GM10266 (cell line): Measurements from ENCODE around the gene PDP2.

Experiments used
- DNase-seq: peaks from one replicate; pipeline ENCODE4 v3.0.0; 2012; ENCODE audit errors: extremely low spot score
- TF ChIP-seq, protein P1 (sequence below): IDR thresholded peaks from 2 replicates; pipeline ENCODE4 v1.5.1; 2012; ENCODE audit warnings: mild to moderate bottlenecking, low read depth; ENCODE audit not compliant: control insufficient read depth, insufficient read depth; ENCODE audit errors: missing control alignments

Gene PDP2

DNA sequence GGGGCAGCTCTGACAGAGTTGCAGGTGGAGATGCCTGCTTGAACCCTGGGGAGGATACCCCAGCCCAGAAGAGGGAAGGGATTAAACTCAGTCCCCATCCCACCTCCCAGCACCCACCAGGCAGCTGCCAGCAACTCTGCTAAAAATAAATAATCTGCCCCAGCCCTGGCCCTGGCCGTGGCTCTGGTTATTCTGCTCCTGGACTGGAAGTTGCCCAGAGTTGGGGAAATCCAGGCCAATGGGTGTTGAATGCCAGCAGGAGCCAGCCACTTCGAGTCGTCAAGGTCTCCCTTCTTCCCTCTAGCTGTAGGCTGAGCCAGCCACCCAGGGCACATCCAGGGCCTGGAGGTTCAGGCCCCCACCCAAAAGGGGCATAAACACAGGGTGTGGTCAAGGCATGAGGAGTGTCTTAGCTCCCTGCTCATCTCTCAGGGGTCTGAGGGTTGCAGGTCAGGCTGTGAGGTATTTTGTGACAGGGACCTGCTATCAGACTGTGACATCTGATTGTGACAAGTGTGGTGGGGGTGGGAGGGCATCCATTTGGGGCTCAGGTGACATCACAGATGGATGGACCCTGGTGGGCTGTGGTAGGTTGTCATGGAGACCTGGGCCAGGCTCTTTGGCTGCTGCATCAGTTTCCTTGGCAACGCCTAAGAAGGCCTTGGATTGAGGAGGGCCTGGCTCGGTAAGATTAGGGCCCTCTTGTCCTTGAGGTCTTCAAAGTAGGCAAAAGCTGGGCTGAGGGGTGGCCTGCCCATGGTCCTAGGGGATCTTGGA lies 46.0 kb downstream of the PDP2 start:
- TF ChIP-seq, protein P1, sequence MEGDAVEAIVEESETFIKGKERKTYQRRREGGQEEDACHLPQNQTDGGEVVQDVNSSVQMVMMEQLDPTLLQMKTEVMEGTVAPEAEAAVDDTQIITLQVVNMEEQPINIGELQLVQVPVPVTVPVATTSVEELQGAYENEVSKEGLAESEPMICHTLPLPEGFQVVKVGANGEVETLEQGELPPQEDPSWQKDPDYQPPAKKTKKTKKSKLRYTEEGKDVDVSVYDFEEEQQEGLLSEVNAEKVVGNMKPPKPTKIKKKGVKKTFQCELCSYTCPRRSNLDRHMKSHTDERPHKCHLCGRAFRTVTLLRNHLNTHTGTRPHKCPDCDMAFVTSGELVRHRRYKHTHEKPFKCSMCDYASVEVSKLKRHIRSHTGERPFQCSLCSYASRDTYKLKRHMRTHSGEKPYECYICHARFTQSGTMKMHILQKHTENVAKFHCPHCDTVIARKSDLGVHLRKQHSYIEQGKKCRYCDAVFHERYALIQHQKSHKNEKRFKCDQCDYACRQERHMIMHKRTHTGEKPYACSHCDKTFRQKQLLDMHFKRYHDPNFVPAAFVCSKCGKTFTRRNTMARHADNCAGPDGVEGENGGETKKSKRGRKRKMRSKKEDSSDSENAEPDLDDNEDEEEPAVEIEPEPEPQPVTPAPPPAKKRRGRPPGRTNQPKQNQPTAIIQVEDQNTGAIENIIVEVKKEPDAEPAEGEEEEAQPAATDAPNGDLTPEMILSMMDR: no peak
- DNase-seq: no peak

DNA sequence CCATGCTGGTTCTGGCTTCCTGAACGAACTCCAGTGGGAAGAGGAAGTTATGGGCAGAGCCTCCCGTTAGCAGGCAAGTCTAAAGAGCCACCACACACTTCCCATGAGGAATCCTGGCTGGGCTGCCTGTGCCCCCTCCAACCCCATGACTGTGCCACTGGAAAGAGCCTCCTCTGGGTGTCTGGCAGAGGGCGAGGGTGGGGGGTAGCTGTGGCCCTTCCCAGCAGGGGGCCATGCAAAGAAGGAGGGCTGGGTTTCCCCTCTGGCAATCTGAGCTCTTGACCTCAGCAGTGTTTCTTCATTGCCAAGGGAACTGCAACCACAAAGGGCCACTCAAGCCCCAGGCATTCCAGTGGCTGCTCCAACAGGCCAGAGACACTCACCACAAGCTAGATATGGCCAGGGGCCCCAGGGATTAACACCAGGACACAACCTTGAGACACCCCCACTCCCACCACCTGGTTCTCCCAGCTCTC lies 46.7 kb downstream of the PDP2 start:
- TF ChIP-seq, protein P1: no peak
- peak; percentile 76 for DNase-seq

DNA sequence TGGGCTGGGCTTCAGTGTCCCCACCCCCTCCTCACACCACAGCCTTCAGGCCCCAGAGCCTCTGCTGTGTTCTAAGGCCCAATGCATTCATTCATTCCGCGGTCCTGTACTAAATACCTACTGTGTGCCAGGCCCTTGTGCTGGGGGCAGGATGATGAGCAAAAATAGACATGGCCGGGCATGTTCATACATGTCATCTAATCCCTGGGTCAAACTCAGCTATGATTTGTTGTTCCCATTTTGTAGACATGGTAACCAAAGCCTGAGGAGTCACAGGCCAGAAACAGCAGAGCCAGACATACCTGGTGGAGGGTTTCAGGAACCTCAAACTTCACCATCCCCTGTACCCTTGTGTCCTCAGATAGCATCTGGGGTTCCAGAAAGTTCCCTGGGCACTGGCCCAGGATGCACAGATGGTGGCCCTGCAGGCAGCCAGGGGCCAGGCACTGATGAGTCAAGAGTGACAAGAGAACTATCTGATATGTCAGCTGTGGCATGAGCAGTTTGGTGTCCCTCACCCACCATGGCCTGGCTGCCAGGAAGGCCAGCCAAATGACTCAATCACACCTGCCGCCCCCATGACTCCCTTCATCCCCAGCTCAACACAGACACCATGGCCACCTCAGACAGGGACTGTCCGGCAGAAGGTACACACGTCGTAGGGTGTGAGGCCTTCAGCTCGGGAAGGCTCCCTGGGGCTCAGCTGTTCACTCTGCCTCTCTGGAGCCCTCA lies 47.8 kb downstream of the PDP2 start:
- no peak for DNase-seq
- TF ChIP-seq, protein P1: no peak

DNA sequence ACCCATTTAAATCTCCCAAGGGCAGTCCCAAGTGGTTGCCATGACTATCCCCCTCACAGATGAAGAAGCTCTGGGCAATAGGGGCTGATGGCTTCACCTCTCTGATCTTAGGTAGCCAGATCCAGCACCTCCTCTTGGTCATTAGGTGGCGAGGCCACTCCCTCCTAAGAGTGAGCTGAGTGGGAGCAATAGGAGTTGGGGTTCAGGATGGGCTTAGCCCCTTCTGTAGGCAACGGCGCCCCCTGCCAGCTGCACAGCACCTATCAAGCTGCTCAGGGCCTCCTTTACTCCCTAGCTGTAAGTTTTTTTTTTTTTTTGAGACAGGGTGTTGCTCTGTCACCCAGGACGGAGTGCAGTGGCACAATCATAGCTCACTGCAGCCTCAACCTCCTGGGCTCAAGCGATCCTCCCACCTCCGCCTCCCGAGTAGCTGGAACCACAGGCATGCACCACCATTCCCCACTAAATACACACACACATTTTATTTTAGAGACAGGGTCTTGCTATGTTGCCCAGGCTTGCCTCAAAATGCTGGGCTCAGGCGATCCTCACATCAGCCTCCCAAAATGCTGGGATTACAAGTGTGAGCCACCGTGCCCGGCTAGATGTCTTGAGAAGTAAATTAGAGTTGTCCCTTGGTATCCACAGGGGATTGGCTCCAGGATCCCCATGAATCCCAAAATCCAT lies 48.5 kb downstream of the PDP2 start:
- peak; percentile 62 for DNase-seq
- TF ChIP-seq, protein P1: peak; percentile 45

DNA sequence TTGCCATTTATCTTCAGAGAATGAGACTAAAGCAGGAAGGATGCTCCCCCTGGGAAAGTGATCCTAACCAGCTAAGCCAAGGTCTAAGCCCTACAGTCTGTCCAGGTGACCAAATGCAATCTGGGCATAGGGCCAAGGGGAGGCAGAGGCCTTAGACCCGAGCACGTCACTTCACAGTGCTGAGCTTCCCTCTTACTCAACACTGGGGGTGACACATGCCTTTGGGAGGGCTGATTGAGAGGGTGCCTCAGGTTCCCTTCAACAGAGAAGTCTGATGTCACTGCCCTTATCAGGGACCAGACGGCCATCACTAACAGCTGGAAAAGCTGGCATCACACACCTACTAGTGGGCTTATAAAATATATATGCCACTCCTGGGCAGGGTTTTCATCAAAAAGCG lies 49.9 kb downstream of the PDP2 start:
- DNase-seq: no peak
- TF ChIP-seq, protein P1: no peak

DNA sequence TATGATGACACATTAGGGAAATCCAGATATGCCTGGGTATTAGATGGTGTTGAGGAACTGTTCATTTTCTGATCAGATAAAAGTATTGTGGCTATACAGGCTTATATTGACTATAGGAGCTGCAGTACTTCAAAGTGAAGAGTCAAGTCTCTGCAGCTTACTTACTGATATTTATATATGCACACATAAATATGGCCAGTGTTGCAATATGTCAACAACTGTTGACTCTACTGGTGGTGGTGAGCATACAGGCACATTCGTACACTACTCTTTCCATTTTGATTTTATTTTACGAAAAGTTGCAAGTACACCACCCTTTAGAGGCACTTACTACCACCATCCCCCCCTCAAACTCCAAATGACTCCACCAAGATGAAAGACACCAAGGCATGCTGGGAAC lies 51.4 kb downstream of the PDP2 start:
- TF ChIP-seq, protein P1: no peak

More for the DNA sequence above, 51.4 kb downstream of the PDP2 start:
- no peak for DNase-seq
